GM23248 (cell line): ENCODE measurements around the gene CRYGC.

Experiments used
- EZH2 ChIP-seq: fragments of 200-600 bp; sonication (generic); IDR thresholded peaks from 2 replicates; pipeline ENCODE4 v1.6.1; 2018; ENCODE audit warnings: antibody characterized with exemption, mild to moderate bottlenecking; ENCODE audit not compliant: insufficient read depth, poor library complexity, severe bottlenecking
- EZH2phosphoT487 ChIP-seq: fragments of 200-600 bp; sonication (generic); IDR thresholded peaks from 2 replicates; pipeline ENCODE4 v1.6.1; 2018; ENCODE audit warnings: antibody characterized with exemption, moderate library complexity, mild to moderate bottlenecking, low read depth; ENCODE audit not compliant: insufficient read depth

- TF ChIP-seq EZH2 (no peak), EZH2phosphoT487 (peak; percentile 87; the same call in 1 of the 2 replicates)
These were observed 31.8 kb downstream of the CRYGC start for GRCh38 chr2:208097801-208098200.
